Epithelial cell of proximal tubule (primary cell): ENCODE results near the gene TMEM88. TPM values are rescaled to one million over a fixed set of nuclear protein-coding genes. Genes with fewer than 3 reads are reported as not detected.

Experiments
- DNase-seq: peaks from one replicate; pipeline ENCODE4 v3.0.0-alpha.2; 2011; ENCODE audit warnings: low read depth
- H3K4me3 ChIP-seq: 2 replicates; pipeline ENCODE4 v1.5.1; 2011; ENCODE audit warnings: low read depth, mild to moderate bottlenecking, low read length
- total RNA-seq: library from RNA; depleted of rRNA; stranded (reverse); fragments of >200 nt; gene quantifications from 2 replicates; pipeline ENCODE4 v1.2.3, GENCODE V29; 2015
- TF ChIP-seq, protein P1 (sequence below): conservative IDR thresholded peaks from 2 replicates; pipeline ENCODE4 v1.5.1; 2012; ENCODE audit warnings: low read depth, mild to moderate bottlenecking, low read length

The TMEM88 gene
- total RNA-seq, 1 donor from 2014 or later, result 7.3 TPM

DNA sequence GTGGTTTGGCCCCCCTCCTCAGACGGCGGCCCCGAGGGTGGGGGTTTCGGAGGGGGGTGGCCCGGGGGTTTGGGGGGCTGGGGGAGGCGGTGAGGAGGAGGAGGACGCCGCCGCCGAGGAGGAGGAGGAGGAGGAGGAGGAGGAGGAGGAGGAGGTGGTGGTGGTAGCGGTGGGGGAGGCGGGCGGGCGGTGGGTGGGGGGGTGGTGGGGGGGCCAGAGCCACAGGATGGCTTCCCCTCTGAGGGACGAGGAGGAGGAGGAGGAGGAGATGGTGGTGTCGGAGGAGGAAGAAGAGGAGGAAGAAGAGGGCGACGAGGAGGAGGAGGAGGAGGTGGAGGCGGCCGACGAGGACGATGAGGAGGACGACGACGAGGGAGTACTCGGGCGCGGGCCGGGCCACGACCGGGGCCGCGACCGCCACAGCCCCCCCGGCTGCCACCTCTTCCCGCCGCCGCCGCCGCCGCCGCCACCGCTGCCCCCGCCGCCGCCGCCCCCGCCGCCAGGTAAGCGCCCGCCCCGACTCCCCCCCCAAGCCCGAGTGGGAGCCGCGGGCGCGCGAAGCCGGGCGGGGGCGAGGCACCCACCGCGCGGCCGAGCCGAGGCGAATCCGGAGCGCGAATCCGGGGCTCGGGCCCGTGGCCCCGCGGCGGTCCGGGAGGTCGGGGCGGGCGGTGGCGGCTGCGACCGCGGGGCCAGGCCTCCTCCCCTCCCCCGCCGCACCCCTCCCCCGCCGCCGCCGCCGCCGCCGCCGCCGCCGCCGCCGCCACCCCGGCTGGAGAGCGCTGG lies 29.9 kb downstream of the TMEM88 start:
- TF ChIP-seq, protein P1, sequence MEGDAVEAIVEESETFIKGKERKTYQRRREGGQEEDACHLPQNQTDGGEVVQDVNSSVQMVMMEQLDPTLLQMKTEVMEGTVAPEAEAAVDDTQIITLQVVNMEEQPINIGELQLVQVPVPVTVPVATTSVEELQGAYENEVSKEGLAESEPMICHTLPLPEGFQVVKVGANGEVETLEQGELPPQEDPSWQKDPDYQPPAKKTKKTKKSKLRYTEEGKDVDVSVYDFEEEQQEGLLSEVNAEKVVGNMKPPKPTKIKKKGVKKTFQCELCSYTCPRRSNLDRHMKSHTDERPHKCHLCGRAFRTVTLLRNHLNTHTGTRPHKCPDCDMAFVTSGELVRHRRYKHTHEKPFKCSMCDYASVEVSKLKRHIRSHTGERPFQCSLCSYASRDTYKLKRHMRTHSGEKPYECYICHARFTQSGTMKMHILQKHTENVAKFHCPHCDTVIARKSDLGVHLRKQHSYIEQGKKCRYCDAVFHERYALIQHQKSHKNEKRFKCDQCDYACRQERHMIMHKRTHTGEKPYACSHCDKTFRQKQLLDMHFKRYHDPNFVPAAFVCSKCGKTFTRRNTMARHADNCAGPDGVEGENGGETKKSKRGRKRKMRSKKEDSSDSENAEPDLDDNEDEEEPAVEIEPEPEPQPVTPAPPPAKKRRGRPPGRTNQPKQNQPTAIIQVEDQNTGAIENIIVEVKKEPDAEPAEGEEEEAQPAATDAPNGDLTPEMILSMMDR, result no peak
- H3K4me3 ChIP-seq, result peak overlapping the region; percentile 88
- no peak for DNase-seq

DNA sequence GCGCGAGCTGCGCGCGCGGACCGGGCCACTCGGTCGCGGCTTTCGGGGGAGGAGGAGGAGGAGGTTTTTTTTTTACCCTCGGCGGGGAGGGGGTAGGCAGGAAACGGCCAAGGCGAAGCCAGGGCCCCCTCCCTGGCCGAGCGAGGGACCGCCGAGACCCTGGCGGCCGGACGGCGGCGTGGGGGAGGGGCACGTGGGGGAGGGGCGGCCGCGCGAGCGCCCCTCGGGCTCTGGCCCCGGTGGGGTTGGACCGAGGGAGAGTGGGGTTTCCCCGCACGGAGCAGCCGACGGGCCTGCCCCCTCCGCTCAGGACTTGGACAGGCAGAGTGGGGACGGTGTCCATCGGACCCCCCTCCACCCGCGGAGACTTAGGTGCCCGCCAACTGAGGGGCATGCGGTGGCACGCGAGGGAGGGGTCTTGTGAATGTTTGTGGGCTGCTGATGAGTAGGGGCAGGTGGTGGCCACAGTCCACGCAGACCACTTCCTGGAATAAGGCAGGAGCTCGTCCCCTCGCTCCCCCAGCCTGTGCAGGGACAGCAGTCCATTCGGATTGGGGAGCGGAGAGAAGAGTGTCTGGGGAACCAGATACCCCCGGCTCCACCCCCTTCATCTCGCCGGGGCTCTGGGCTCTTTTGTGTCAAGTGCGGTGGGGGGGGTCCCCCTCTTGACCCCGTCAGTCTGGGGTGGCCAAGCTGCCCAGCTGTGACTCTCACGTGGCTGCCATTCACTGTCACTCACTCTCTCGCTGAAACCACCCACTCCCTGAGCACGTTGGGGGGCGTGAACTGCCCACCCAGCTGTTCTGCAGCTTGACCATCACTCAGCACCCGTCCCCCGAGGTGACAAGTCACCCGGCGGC lies 30.7 kb downstream of the TMEM88 start:
- TF ChIP-seq, protein P1, result no peak
- DNase-seq, result no peak
- peak overlapping the region; percentile 88 for H3K4me3 ChIP-seq

DNA sequence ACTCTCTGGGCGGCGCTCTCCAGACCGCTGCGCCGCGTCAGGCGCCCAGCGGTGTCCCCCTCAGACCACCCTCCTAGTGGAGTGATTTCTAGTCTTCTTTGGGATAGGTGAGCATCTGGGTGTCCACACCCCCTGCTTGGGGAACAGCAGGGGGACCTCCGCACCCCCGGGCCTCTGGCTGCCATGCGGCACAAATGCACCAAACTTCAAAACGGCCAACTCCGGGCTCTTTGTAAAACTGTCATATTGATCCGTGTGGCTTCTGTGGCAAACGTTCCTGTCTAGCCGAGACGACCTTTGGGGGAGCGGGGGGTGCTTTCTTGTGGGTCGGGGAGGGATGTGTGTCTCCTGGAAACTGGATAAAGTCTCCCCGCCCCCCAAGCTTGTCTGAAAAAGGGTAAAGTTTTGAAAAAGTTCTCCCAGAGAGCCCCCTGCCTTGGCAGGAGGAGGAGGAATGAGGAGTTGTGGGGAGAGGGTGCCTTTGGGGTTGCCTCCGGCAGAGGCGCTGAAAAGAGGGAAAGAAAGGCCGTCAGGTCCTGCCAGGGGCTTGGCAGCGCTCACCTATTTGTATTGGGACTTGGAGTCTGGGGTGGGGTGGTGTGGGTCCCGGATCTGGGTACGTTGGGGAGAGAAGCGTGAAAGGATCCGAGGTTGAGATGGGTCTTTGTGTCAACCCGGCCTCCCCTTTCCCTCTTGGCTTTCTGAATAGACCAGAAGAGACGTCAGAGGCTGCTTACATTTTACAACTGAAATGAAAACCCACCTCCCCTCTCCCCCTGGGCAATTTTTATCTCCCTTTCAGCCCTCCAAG lies 31.6 kb downstream of the TMEM88 start:
- no peak for DNase-seq
- H3K4me3 ChIP-seq, result peak overlapping the region; percentile 88
- TF ChIP-seq, protein P1, result no peak

DNA sequence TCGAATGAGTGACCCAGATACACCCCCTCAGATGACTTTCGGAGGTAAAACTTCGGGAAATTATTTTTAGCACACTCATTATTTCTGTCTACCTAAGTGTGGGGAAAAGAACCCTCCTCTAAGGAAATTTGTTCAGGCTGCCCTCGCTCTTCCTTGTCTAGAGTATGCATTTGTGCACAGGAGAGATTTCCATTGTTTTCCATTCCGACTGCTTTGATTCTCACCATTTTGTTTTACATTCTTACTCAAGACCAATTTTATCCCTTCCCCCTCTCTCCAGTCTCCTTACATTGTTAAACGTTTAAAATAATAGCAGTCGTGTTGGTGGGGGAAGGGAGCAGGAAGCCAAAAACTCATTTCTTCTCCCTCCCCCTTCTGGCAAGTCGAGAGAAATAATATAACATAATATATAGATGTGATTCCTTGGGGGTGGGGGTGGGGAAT lies 32.2 kb downstream of the TMEM88 start:
- no peak for DNase-seq
- peak overlapping the region; percentile 88 for H3K4me3 ChIP-seq
- TF ChIP-seq, protein P1, result no peak

DNA sequence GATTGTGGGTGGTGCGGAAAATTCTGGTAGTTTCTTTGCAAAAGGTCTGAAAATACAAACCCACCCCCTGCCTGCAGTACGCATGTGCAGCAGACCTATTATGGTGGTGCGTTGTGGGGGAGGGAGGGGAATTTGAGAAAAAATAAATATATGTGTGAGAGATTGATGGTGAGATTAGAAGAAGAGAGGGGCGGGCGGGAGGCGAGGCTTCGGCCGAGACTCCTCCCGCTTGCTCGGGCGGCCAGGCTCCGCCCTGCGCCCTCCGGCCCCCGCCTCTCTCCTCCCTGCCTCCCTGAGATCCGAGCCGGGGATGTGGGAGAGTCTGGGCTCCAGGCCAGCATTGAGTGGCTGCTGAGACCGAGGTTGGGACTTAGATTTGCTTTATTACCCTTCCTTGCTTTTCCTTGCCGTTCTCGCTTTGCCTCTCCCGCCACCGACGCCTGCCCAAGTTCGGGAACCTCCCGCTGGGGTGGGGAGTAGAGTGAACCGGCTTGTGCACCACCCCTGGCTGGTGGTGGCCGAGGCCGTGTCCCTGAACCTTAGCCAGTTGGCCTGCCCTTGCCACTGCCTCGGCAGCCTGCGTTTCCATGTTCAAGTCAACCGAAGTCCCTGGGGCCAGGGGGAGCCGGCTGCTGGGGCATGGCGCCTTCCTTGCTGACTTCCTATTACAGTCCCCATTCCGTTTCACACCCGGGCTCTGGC lies 32.8 kb downstream of the TMEM88 start:
- peak overlapping the region; percentile 88 for H3K4me3 ChIP-seq
- TF ChIP-seq, protein P1, result no peak
- peak; percentile 29 for DNase-seq
